AG08396 (cell line): ENCODE measurements around the gene CWC22.
"Not testable (repeated sequence)": the region's sequence is repeated elsewhere in the genome, so short reads cannot be mapped to it uniquely, and the experiment has no call there.

ENCODE experiments used
- DNase-seq: peaks from one replicate; pipeline ENCODE4 v3.0.0; 2012; ENCODE audit warnings: low spot score, mixed read lengths

The CWC22 gene

DNA sequence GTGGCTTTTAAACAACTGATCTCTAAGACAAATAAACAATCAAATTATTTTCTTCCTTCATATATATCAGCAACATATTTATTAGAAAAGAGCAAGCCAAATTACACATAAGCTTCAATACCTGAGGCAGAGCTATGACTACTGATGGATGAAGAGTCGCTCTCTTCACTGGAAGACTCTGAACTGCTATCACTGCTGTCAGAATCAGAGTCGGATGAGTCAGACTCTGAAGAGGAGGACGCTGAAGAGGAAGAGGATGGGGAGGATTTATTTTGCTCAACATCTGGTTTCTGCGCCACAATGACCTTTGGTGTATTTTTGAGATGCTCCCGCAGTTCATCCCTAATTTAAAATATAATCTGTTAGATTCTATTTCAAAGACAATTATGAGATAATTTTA is 56.7 kb downstream of the CWC22 start:
- DNase-seq = no peak

DNA sequence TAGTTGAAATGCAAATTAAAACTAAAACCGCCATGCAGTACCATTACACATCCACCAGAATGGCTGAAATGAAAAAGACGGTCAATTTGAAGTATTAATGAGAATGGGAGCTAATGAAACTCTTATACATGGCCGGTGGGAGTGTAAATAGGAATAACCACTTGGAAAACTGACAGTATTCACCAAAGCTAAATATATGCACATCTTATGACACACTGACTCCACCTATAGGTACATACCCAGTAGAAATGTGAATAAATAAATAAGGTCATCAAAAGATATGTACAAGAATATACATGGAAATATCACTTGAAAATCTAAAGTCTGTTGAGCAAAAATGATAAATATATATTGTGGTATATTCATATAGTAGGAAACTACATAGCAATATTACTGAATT is 57.7 kb downstream of the CWC22 start:
- no peak for DNase-seq

DNA sequence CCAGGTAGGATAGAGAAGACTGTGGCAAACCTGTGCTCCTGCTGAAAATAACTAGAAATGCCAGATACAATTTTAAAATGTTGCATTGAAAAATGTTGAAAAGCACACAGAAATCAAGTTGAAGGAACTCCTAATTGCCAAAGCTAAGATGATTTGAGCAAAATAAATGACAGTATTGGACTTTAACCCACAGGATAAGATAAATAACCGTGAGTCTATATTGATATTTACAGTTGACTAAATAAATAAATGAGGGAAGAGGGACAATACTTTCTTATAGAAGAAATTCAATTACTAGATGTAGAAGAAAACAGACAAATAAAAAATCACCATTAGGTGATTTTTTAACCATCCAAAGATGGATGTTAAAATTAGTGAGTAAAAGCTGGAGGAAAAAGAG is 59.0 kb downstream of the CWC22 start:
- no peak for DNase-seq

DNA sequence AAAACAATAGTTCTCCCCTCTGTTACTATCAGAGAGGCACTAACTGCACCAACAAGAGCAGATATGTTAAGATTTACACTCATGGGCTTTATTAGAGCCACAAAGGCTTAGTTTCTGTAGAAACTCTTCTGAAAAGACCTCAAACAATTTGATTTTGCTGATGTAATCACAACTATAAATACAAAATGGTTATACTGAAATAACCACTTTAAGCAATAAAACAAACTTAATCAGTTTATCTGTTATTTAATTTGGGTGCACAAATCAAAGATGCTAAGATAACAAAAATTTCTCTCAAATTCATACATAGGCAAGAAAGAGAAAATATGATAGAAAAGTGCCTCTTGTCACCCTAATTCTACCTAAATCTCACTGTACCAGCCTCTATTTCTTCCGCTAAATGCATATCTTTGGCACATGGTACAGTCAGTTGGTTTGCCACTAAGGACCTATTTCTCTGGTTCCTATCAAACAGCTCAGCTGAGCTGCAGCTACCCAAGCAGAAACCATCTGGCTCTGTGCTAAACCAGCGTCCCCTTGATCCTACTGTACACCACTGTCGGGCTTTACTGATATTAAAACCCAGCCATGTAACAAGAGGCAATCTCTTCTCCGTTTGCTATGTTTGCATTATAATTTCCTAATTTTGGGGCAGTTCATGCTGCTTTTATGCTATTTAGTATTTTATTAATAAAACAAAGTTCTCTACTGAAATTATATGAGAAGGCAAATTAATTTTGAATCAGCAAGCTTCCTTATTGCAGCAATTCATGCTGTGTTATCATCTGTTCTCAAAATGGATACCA is 60.1 kb downstream of the CWC22 start:
- DNase-seq = no peak

DNA sequence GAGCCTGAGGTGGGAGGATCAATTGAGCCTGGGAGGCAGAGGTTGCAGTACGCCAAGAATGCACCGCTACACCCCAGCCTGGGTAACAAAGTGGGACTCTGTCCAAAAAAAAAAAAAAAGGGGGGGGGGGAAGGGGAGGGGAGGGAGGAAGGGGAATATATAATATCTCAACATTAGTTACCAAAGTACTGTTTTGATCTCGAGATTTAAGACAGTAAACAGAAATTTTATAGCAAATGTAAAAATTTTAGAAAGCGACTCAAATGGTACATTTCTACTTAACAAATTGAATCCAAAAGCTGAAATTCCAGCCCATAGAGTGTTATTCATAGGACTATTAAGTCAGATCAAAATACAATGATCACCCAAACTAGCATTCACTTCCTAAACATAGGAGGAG is 60.8 kb downstream of the CWC22 start:
- DNase-seq = no peak

DNA sequence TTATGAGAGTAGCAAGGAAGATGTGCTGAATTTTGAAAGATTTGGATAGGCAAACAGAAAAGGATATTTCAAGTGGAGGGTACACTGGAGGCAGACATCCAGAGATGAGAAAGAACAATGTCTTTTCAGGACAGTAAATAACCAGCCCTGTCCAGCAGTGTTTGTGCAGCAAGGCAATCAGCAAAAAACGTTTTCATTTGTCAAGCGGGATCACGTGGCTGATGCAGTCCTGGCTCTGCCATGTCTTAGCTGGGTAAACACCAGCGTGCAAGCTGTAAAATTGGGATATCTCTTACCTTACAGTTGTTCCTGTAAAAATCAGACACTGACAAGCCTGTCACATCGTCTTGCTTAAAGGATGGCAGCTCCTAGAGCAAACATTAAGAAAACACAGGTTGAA is 67.8 kb downstream of the CWC22 start:
- no peak for DNase-seq

DNA sequence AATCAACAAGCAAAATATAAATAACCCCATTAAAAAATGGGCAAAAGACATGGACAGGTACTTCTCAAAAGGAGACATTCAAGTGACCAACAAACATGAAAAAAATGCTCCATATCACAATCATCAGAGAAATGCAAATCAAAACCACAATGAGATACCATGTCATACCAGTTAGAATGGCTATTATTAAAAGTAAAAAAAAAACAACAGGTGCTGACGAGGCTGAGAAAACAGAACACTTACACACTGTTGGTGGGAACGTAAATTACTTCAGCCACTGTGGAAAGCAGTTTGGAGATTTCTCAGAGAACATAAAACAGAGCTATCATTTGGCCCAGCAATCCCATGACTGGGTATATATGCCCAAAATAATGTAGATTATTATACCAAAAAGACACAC is 69.1 kb downstream of the CWC22 start:
- no peak for DNase-seq

DNA sequence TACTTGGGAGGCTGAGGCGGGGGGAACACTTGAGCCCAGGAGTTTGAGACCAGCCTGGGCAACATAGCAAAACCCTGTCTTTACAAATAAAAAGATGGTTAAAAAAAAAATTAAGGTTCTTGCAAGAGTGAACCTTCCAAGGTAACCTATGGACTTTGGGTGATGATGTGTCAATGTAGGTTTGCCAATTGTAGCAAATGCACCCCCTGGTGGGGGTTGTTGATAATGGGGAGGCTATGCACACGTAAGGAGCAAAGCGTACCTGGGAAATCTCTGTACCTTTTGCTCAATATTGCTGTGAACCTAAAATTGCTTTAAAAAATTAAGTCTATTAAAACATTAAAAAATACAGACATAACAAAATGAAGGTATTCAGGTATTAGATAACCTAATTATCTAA is 70.4 kb downstream of the CWC22 start:
- DNase-seq = no peak

DNA sequence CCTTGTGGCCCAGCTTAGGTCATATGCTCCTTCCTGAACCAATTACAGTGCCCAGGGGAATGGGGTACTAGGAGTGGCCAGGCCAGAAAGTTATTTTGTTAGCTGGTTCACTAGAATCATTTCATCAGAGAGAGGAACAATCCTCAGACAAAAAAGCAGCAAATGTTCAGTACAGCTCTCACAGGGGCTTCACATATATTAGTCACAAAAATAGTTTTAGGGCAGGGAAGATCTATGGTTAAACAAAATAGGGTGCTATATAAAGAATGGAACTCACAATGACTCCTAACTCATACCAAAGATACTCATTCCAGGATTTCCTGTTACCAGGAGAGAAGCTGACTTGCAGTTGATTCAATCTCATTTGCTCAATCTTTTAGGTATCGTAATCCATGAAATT is 71.0 kb downstream of the CWC22 start:
- no peak for DNase-seq

DNA sequence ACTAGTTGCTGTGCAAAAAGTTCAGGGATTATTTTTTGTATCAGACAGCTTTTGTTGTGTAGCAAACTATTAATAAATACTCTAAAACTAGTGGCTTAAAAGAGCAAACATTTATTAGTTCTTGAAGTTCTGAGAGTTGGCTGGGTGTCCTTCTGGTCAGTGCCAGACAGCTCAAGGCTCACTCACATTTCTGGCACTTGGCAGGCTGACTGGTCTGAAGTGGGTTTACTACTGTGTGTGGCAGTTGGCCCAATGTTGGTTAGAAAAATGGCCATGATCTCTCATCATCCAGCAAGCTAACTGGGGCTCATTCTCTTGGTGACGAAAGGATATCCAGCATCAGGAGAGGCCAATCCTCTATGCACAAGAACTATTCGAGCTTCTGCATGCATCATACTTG is 74.3 kb downstream of the CWC22 start:
- DNase-seq = no peak

DNA sequence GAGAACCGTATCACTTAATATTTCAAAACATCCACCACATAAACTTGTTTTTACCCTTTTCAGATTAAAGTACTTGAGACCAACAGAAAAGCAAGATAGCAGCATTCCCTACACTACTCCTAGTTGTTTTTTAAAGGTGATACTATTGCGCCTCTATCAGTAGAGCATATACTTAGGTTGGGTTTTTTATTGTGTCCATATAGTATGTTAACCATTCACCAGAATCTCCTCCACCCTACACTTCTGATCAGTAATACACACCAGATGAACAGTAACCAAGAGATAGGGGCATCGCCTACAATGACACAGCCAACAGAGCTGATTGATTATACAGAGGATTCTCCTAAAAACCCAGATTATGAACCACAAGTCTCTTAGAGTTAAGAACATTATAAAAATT is 75.6 kb downstream of the CWC22 start:
- no peak for DNase-seq

DNA sequence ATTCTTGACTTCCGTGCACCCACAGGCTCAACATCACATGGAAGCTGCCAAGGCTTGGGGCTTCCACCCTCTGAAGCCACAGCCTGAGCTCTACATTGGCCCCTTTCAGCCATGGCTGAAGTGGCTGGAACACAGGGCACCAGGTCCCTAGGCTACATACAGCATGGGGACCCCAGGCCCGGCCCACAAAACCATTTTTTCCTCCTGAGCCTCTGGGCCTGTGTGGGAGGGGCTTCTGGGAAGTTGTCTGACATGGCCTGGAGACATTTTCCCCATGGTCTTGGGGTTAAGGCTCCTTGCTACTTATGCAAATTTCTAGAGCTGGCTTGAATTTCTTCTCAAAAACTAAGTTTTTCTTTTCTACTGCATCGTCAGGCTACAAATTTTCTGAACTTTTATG is 77.1 kb downstream of the CWC22 start:
- DNase-seq = not testable (repeated sequence)

DNA sequence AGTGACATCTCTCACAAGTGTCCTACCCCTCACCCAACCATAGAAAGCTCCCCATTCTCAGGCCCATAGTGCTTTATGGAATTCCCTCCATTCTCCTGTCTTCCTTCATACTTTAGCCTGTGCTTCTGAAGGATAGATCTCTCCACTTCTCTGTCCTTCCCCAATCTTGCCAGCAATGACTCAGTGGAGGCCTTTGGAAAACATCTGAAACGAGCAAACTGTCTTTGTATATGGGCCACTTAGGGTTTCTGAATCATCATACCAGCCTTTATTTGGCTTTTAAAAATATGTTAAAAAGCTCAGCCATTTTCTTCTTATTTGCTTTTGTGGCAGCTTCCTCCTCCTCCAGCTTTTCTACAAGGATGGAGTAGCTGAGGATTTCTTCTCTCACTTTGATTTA is 80.1 kb downstream of the CWC22 start:
- DNase-seq = no peak

DNA sequence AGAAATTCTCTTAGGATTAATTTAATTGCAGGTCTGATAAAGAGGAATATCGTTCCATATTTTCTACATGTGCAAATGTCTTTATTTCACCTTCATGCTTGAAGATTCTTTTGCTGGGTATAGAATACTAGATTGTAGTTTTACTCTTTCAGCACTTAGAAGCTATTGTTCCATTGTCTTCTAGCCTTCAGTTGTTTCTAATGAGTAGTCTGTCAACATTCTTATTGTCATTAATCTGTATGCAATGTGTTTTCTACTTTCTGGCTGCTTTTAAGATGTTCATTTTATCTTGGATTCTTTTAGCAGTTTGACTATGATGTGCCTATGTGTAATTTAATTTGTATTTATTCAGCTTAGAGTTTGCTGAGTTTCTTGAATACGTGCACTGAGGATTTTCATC is 81.4 kb downstream of the CWC22 start:
- DNase-seq = no peak

DNA sequence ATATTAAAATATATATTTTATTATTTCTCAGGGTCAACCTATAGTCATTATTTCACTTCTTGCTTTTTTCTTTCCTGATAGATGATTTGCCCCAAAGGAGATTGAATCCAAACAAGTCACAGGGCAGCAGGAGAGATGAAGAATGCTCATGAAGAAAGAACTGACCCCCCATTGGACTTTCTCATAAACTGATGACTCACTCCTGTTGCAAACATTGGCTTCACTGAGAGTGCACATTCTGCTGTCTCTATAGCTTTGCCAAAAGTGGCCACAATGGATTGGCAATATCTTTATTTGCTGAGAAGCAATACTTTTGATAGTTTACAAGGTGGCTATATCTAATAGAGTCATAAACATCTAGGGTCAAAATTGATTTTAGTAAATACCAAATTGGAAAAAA is 89.8 kb downstream of the CWC22 start:
- peak; percentile 52 for DNase-seq

DNA sequence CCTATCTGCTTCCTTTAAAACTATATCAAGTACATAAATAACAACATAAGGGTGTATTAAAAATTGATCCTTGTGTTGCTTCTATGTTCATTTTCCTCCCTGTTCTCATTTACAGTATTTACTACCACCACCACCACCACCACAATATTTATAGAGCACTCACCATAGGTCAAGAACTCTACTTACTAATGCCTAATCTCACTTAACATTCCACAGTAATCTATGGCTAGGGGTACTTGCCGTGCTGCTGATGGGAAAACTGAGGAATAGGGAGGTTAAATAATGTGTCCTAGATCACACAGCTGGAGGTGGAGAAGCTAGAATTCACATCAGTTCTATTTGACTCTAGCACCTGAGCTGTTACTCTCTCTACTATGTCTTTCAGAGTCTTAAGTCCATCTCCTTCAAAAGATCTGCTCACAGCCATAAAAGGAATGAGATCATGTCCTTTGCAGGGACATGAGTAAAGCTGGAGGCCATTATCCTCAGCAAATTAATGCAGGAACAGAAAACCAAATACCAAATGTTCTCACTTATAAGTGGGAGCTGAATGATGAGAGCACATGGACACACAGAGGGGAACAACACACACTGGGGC is 91.6 kb downstream of the CWC22 start:
- no peak for DNase-seq

DNA sequence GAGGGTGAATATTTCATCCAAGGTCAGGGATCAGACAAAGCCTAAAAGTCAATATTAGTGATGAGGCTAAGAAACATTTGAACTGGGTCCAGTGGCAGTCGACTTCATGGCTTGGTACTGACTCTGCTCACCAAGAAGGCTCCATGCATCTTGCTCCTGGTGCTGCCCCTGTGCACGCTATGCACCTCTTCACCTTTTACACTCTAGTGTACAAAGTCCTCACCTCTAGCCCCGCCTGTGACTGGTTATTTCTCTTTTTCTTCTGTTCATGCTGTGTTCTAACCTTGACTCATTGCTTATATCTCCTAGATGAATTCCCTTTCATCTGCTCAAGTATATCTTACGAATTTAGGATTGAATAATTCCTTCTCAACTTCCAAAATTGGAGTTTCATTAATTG is 93.3 kb downstream of the CWC22 start:
- DNase-seq = no peak

DNA sequence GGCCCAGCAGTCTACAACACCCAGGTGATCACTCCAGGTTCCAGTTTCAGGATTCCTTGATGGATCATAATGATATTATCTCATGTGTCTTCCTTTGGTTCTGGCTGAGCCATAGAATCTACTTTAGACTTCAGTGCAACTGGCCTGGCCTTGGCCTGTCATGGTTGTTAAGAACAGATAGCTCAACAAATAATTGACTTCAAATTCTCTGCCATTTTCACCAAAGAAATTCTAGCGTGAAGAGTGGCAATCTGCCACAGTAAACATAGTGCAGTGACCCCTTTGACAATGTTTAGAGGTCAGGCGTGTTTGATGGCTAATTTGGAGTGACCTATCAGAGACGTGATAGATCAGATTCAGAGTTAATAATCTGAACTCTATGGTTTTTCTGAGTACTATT is 95.5 kb downstream of the CWC22 start:
- DNase-seq = no peak

DNA sequence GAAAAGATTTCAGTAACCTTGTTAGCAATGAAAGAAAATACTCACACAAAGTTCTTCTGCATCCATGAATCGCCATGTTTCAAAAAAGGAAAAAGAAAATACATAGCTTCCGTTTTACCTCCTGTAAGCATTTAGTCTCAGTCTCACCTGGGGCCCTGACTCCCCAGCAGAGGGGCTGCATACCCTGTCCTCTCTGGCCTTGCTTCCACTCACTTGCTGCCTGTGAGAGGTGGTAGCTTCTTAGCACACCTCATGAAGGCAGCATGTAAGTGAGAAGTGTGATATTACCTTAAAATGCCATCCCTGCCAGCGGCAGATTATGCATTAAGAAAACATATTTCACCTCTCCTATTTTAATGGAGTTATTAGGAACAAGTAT is 96.4 kb downstream of the CWC22 start:
- no peak for DNase-seq

DNA sequence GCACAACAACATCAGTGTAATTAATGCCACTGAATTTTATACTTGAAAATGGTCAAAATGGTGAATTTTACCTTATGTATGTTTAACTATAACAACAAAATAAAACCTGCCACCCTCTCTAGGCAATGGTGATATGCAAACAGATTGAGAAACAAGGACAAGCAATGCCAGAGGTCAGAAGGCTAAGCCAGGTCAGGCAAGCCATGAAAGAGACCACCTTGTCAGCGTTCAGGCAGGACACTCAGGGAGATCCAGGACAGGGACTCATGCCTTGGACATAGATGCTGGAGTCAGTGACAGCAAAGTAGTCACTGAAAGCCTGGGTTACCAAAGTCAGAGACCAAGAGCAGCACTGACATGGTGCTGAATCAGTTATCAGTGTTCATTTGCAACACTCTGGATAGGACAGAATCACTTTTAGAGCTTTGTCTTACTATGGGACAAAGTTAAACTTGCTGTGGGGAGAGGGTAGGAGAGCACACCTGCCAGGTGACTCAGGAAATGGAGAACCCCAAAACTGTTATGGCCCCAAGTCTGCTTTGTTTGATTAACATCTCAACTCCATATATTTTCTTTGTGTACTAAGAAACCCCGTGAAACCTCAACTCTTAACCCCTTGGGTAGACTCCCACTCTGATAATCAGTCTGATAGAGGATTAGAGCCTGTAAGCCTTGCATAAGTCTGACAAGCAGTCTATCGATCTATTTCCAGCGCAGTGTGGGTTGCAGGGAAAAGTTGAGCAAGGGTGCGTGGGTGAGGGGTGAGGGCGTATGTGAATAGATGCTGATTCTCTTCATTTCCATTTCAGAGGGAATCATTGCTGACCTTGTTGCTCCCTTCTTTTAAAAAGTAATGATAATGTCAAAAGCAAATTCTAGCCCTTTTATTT is 97.0 kb downstream of the CWC22 start:
- DNase-seq = no peak

DNA sequence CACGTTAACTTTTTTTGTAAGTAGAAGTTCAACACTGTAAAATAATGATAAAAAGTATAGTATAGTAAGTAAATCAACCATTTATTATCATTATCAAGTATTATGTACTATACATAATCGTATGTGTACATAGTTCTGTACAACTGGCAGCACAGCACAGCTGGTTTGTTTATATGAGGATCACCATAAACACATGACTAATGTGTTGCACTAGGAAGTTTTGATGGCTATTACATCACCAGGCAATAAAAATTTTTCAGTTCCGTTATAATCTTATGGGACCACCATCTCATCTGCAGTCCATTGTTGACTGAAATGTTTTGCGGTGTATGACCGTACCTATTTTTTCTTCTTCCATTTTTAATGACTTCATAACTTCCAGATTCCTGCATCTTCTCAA is 106.4 kb downstream of the CWC22 start:
- DNase-seq = no peak

DNA sequence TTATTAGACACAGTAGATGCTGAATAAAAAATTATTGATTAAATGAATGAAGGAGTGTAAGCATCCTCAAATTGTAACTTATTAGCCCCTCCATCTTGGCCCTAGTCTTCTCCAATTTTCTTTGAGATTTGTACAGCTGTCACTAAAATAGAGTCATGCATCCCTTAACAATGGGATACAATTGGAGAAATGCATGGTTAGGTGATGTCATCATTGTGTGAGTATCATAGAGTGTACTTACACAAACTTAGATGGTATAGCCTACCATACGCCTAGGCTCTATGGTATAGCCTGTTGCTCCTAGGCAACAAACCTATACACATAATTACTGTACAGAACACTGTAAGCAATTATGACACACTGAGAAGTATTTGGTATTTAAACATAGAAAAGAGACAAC is 107.4 kb downstream of the CWC22 start:
- no peak for DNase-seq

DNA sequence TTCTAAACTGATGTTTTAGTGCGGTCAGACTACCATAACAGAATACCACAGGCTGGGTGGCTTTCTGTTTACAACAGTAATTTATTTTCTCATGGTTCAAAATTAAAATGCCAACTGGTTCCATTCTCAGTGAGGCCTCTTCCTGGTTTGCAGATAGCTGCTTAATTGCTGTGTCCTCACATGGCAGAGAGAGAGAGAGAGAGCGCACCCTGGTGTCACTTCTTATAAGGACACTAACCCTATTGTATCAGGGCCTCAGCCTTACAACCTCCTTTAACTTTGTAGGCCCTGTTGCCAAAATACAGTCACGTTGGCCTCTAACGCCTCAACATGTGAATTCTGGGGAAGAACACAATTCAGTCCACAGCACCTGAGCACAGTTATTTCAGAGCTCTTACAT is 108.2 kb downstream of the CWC22 start:
- no peak for DNase-seq
